GM23338 (cell line): ENCODE measurements around the gene CSRNP3. TPM values are rescaled to one million over a fixed set of nuclear protein-coding genes. Genes with fewer than 3 reads are reported as not detected.

Source experiments
- ATAC-seq: fragments of 200-7000 bp; cut with Tn5 transposase; 3 replicates; pipeline ENCODE4 v1.9.1; 2020
- DNase-seq: peaks from one replicate; pipeline ENCODE4 v3.0.0-alpha.2; 2015; ENCODE audit warnings: low spot score
- H2AFZ ChIP-seq: fragments of 200-600 bp; sonication (generic); 2 replicates; pipeline ENCODE4 v1.8.0; 2016; ENCODE audit warnings: antibody characterized with exemption, mild to moderate bottlenecking, moderate library complexity
- H3F3A ChIP-seq: fragments of 200-600 bp; sonication (generic); replicated peaks from 2 replicates; pipeline ENCODE4 v1.8.0; 2017; ENCODE audit warnings: antibody characterized with exemption, mixed run types, low read depth
- H3K27ac ChIP-seq: fragments of 200-600 bp; sonication (generic); 2 replicates; pipeline ENCODE4 v1.6.1; 2016; ENCODE audit warnings: low read depth
- H3K27me3 ChIP-seq: fragments of 200-600 bp; sonication (generic); 2 replicates; pipeline ENCODE4 v1.8.0; 2016; ENCODE audit warnings: mild to moderate bottlenecking, mixed run types, moderate library complexity; ENCODE audit not compliant: insufficient read depth
- H3K36me3 ChIP-seq: fragments of 200-600 bp; sonication (generic); 2 replicates; pipeline ENCODE4 v1.8.0; 2016; ENCODE audit warnings: mild to moderate bottlenecking; ENCODE audit not compliant: insufficient read depth
- H3K4me1 ChIP-seq: fragments of 200-600 bp; sonication (generic); 2 replicates; pipeline ENCODE4 v1.8.0; 2016; ENCODE audit warnings: mild to moderate bottlenecking, moderate library complexity; ENCODE audit not compliant: insufficient read depth
- H3K4me2 ChIP-seq: fragments of 200-600 bp; sonication (generic); 2 replicates; pipeline ENCODE4 v1.7.1; 2017; ENCODE audit warnings: mixed run types
- H3K4me3 ChIP-seq: fragments of 200-600 bp; sonication (generic); 2 replicates; pipeline ENCODE4 v1.6.1; 2016; ENCODE audit warnings: mixed run types
- H3K79me2 ChIP-seq: fragments of 200-600 bp; sonication (generic); replicated peaks from 2 replicates; pipeline ENCODE4 v1.8.0; 2017; ENCODE audit warnings: mild to moderate bottlenecking; ENCODE audit not compliant: insufficient read depth
- H3K9me2 ChIP-seq: fragments of 200-600 bp; sonication (generic); 2 replicates; pipeline ENCODE4 v1.8.0; 2017; ENCODE audit not compliant: insufficient read depth
- H4K20me1 ChIP-seq: fragments of 200-600 bp; sonication (generic); replicated peaks from 2 replicates; pipeline ENCODE4 v1.8.0; 2017; ENCODE audit warnings: mild to moderate bottlenecking; ENCODE audit not compliant: insufficient read depth
- H3K27ac Mint-ChIP-seq: 2 replicates; pipeline ENCODE4 v1.8.0; 2020; ENCODE audit warnings: inconsistent platforms, mild to moderate bottlenecking, moderate library complexity, mixed read lengths
- H3K27me3 Mint-ChIP-seq: 3 replicates; pipeline ENCODE4 v1.8.0; 2022; ENCODE audit warnings: low read depth, mild to moderate bottlenecking, moderate library complexity, mixed read lengths, inconsistent platforms; ENCODE audit not compliant: insufficient read depth, poor library complexity
- H3K36me3 Mint-ChIP-seq: 3 replicates; pipeline ENCODE4 v1.8.0; 2021; ENCODE audit warnings: low read depth, mild to moderate bottlenecking, inconsistent platforms, moderate library complexity, mixed read lengths
- H3K4me1 Mint-ChIP-seq: 3 replicates; pipeline ENCODE4 v1.8.0; 2020; ENCODE audit warnings: mild to moderate bottlenecking, inconsistent platforms, mixed read lengths
- H3K4me3 Mint-ChIP-seq: 3 replicates; pipeline ENCODE4 v1.8.0; 2021; ENCODE audit warnings: moderate library complexity, mild to moderate bottlenecking, inconsistent platforms, mixed read lengths
- H3K9me3 Mint-ChIP-seq: 3 replicates; pipeline ENCODE4 v1.8.0; 2020; ENCODE audit warnings: moderate library complexity, mild to moderate bottlenecking, inconsistent platforms, mixed read lengths
- CREB1 ChIP-seq: fragments of 250-450 bp; sonication (Bioruptor Pico); IDR thresholded peaks from 2 replicates; pipeline ENCODE4 v1.5.0; 2020; ENCODE audit warnings: low read depth, mild to moderate bottlenecking, moderate library complexity
- CTCF ChIP-seq, 2 experiments: fragments of 200-600 bp in 1 of 2; sonication (generic) in 1 of 2; conservative IDR thresholded peaks; 2 replicates each; pipeline versions ENCODE4 v1.5.1 to v1.6.1; 2016 to 2017; ENCODE audit warnings: antibody characterized with exemption in 2 of 2, low read depth in 2 of 2, mild to moderate bottlenecking in 2 of 2, moderate library complexity in 1 of 2
- ETS1 ChIP-seq: IDR thresholded peaks from 2 replicates; pipeline ENCODE4 v1.6.1; 2016; ENCODE audit warnings: antibody characterized with exemption
- EZH2 ChIP-seq: fragments of 200-600 bp; sonication (generic); IDR thresholded peaks from one replicate; pipeline ENCODE4 v1.8.0; 2017; ENCODE audit warnings: antibody characterized with exemption, mild to moderate bottlenecking, low read depth; ENCODE audit not compliant: unreplicated experiment
- EZH2phosphoT487 ChIP-seq: fragments of 200-600 bp; sonication (generic); IDR thresholded peaks from one replicate; pipeline ENCODE4 v1.8.1; 2018; ENCODE audit warnings: antibody characterized with exemption; ENCODE audit not compliant: unreplicated experiment
- JUNB ChIP-seq: IDR thresholded peaks from one replicate; pipeline ENCODE4 v1.6.1; 2016; ENCODE audit warnings: antibody characterized with exemption; ENCODE audit not compliant: unreplicated experiment
- NANOG ChIP-seq: IDR thresholded peaks from 2 replicates; pipeline ENCODE4 v1.6.1; 2016; ENCODE audit warnings: antibody characterized with exemption, borderline replicate concordance
- POLR2AphosphoS5 ChIP-seq: IDR thresholded peaks from 2 replicates; pipeline ENCODE4 v1.6.1; 2016; ENCODE audit warnings: antibody characterized with exemption, low read depth
- REST ChIP-seq: IDR thresholded peaks from one replicate; pipeline ENCODE4 v1.6.1; 2018; ENCODE audit warnings: antibody characterized with exemption; ENCODE audit not compliant: unreplicated experiment
- STAT1 ChIP-seq: IDR thresholded peaks from one replicate; pipeline ENCODE4 v1.6.1; 2016; ENCODE audit warnings: antibody characterized with exemption; ENCODE audit not compliant: unreplicated experiment
- ZNF114 ChIP-seq: fragments of 250-450 bp; sonication (Bioruptor Pico); IDR thresholded peaks from 2 replicates; pipeline ENCODE4 v1.5.0; 2020; ENCODE audit warnings: mild to moderate bottlenecking, moderate library complexity
- ZNF462 ChIP-seq: fragments of 250-450 bp; sonication (Bioruptor Pico); IDR thresholded peaks from 2 replicates; pipeline ENCODE4 v1.5.0; 2020; ENCODE audit warnings: mild to moderate bottlenecking, moderate library complexity
- polyA plus RNA-seq: library from polyadenylated mRNA; unstranded; fragments of >200 nt; fragmentation: Nextera tagmentation; extraction: Ambion mirVana; gene quantifications from 2 replicates; pipeline ENCODE4 v1.2.1, GENCODE V29; 2016
- total RNA-seq: library from RNA; depleted of rRNA; stranded (reverse); fragments of >200 nt; shearing (Covaris generic); gene quantifications from 2 replicates; pipeline ENCODE4 v1.2.3, GENCODE V29; 2014

Gene CSRNP3
- total and polyA plus RNA-seq, 2 experiments from 2014 or later, result 3.8 to 6.8 TPM

GRCh38 chr2:165594231-165594934 is 124.9 kb downstream of the CSRNP3 start:
- H4K20me1 ChIP-seq, result no peaks in the 10 kb centered on the region
- Mint-ChIP-seq H3K27me3 (peaks cover 1% of the 10 kb centered on the region), H3K4me1 (no peaks in the 10 kb centered on the region), H3K27ac (no peak overlapping the region), H3K4me3 (no peak overlapping the region), H3K36me3 (peaks cover 24% of the 10 kb centered on the region), H3K9me3 (peaks cover 22% of the 10 kb centered on the region)
- no peak for ATAC-seq
- peaks cover 8% of the 10 kb centered on the region for H3K36me3 ChIP-seq
- H3K9me2 ChIP-seq, result no peaks in the 10 kb centered on the region
- H3F3A ChIP-seq, result no peaks in the 10 kb centered on the region
- TF ChIP-seq POLR2AphosphoS5, result no peak
- no peak for TF ChIP-seq EZH2
- TF ChIP-seq STAT1, result no peak
- TF ChIP-seq CREB1 (CRISPR knock-in tag), result no peak
- no peak for TF ChIP-seq JUNB
- no peak for TF ChIP-seq ETS1
- no peak for TF ChIP-seq ZNF462 (CRISPR knock-in tag)
- no peak for TF ChIP-seq EZH2phosphoT487
- TF ChIP-seq NANOG, result no peak
- TF ChIP-seq REST, result no peak
- TF ChIP-seq ZNF114, result no peak
- TF ChIP-seq CTCF (conservative IDR thresholded peaks at IDR 0.05; ENCODE audit: low read depth in 2 of 2), result no peak
- H3K79me2 ChIP-seq, result no peaks in the 10 kb centered on the region
- no peak overlapping the region for H3K4me2 ChIP-seq
- H2AFZ ChIP-seq, result no peak overlapping the region
- no peak overlapping the region for H3K27ac ChIP-seq
- no peak overlapping the region for H3K4me3 ChIP-seq
- no peak for DNase-seq
- H3K27me3 ChIP-seq, result no peaks in the 10 kb centered on the region
- no peaks in the 10 kb centered on the region for H3K4me1 ChIP-seq
